HuH-7.5 (cell line): ENCODE results near the gene ADAM8.
"Not testable (repeated sequence)": the region's sequence is repeated elsewhere in the genome, so short reads cannot be mapped to it uniquely, and the experiment has no call there.

Source experiments
- DNase-seq: peaks from one replicate; pipeline ENCODE4 v3.0.0; 2011; ENCODE audit warnings: low spot score

ADAM8 gene

DNA sequence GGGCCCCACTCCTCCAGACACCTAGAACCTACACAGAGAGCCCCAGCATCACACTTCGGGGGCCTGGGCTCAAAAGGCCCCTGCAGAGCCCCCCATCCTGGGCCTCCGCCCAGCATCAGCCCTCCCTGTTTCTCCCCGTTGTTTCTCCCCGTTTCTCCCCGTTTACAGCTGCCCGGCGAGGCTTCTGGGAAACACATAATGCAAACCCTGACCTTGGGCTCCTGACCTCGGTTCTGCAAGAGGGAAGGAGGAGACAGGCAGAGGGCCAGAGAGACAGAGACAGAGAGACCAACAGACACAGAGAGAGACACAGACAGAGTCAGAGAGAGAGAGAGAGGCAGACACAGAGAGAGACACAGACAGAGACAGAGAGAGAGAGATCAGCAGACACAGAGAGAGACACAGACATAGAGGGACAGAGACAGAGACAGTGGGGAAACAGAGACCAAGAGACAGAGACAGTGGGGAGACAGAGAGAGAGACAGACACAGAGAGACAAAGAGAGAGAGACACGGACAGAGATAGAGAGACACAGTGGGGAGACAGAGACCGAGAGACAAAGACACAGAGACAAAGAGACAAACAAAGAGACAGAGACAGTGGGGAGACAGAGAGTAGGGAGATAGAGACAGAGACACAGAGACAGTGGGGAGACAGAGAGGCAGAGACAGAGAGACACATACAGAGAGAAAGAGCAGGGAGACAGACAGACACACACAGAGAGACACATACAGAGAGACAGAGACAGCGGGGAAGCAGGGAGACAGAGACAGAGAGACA, 26.5 kb downstream of the ADAM8 start:
- no peak for DNase-seq

GRCh38 chr10:133249094-133249780, 27.4 kb downstream of the ADAM8 start:
- no peak for DNase-seq

DNA sequence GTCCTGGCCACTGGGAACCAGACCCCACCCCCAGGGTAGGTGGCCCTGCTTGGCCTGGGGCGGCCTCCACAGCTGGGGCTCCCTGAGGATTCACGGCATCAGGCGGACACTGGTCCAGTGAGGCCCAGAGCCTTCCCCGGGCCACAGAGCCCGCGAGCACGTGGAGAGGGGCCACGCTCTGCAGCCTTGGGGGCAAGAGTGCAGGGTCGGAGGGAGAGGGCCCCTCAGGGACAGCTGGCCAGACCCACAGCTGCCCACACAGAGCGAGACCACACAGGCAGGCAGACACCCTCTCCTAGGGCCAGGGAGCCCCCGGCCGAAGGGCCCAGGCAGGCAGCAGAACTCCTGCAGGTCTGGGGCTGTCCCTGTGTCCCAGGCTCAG, 28.3 kb downstream of the ADAM8 start:
- no peak for DNase-seq

DNA sequence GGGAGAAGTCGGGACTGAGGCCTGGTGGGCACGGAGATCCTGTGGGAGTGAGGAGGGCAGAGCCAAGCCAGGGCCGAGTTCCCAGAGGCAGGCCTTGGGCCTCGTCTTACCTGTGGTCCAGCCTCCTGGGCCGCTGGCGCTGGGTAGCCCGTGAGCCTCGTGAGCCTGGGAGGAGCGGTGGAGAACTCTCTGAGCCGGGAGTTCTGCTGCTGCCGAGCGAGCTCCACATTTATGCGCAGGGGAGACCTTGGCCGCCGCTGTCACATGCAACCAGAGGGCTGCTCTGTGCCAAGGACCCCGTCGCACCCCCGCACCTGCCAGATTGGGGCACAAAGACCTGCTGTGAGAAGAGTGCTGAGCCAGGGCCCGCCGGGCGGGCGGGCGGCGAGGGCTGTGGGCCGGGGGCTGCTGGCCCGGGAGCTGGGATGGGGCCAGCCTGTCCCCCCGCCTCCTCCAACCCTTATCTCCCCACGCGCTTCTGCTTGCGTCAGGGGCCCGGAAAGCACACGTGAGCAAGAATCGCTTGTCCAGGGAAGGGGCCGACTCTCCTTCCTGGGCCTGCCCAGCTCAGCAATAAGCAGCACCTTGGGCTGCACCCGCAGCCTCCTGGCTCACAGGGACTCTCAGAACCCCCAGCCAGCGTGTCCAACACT, 28.9 kb downstream of the ADAM8 start:
- DNase-seq = no peak

GRCh38 chr10:133246236-133246626, 30.4 kb downstream of the ADAM8 start:
- DNase-seq = no peak

DNA sequence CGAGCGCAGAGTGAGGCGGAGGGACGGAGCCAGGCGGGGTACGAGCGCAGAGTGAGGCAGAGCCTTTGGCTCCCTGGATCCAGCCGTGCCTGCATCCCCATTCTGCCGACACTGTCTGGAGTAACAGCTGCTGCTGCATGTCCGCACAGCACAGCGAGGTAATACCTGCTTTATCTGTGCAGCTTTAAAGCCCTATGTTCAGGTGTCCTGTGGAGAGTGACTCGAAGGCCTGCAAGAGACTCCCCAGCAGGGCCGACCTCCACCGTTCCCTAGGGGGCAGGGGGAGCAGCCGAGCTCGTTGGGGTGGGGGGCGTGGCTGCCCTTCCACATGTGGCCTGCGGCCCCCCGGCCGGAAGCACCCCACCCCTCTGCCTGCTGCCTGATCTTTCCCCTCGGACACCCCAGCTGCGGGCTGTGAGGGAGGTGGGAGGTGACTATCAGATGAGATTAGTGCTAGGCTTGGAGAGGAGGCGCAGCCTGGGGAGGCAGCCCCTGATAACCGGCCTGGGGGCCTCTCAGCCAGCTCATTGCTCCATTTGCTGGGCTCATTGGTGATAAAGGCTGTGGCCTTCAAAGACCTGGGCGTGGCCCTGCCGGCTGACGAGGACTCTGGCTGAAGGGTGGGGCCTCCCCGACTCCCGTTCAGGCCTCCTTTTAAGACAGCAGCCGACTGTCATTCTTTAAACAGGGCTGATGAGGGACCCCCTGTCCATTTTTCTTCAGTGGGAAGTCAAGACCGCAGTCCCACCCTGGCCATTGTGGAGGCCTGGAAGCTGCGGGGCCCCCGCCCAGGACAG, 31.0 kb downstream of the ADAM8 start:
- DNase-seq = peak; percentile 51

GRCh38 chr10:133243593-133243992, 33.1 kb downstream of the ADAM8 start:
- no peak for DNase-seq

DNA sequence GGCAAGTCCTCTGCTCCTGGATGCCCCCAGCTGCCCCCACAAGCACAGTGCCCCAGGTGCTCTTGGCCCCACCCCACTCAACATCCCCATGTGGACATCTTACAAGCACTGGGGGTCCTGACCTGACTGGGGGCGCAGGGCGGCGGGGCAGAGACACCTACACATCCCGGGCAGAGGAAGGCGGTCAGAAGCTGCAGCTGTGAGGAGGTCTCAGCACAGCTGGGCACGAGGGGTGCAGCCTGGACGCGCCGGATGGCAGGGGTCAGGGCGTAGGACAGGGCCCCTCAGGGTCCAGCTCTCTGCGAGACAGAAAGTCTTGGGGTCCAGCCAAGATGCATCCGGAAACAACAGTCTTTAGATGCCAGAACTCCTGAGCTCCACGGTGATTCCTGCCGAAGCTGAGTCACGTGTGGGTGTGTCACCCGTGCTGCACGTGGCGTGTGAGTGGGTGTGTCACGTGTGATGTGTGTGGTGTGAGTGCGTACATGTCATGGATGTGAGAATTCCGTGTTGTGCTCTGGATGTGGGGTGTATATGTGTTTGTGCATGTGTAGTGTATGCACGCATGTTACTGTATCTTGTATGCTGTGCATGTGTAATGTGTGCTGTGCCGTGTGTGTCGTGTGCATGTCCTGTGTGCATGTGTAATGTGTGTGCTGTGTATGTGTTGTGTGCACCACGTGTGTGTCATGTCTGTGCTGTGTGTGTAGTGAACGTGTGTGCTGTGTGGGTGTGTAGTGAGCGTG, 33.9 kb downstream of the ADAM8 start:
- DNase-seq = no peak

GRCh38 chr10:133241501-133242205, 35.0 kb downstream of the ADAM8 start:
- DNase-seq = no peak

DNA sequence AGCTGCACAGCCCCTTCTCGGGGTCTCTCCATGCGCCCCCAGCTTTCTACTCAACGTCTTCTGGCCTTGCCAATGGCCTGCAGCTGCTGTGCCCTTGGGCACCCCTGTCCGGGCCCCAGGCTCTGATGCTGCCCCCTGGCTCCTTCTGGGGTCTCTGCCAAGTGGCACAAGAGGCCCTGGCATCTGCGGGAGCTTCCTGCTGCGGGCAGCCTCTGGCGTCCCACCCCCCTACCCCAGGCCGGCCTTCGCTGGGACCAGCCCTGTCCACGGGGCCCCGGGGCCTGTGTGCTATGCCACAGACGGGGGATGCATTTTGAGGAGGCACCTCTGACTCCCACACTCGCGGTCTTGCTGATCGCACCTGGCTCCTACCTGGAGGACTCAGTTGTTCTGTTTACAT, 36.7 kb downstream of the ADAM8 start:
- DNase-seq = no peak

GRCh38 chr10:133238466-133238804, 38.2 kb downstream of the ADAM8 start:
- DNase-seq = no peak

DNA sequence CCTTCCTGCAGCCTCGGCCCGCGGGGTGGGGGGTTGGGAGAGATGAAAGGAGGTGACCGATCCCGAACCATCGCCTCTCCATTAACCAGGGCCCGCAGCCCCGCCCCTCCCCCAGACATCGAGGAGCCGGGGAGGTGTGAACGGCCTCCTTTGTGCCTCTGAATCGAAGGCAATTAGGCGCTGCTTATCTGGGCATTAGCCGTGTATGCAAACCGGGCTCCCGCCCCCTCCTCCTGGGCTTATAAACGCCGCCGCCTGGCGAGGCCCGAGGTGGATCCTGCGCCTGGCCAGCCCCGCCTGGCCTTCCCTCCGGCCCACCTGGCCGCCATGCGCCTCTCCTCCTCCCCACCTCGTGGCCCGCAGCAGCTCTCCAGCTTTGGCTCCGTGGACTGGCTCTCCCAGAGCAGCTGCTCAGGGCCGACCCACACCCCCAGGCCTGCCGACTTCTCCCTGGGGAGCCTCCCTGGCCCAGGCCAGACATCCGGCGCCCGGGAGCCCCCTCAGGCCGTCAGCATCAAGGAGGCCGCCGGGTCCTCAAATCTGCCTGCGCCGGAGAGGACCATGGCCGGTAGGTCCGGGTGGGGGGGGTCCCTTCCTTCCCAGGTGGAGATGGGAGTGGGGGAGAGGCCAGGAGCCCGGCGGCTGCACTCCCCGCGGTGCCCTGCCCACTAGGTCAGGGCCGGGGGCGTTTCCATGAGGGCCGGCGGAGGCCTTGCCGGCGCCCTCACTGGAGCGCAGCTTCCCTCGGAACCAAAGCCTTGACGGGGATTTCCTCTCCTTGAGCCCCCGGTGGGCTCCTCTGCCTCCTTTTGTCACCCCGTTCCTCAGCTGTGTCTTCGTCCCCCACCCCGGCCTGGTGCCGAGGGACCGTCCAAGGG, 38.8 kb downstream of the ADAM8 start, which contains the start of gene VENTX:
VENTX (plus strand) TSS at position 268 of the 878 bp plus-strand sequence; CDS start at position 328, 60 bp downstream.
- DNase-seq = no peak

DNA sequence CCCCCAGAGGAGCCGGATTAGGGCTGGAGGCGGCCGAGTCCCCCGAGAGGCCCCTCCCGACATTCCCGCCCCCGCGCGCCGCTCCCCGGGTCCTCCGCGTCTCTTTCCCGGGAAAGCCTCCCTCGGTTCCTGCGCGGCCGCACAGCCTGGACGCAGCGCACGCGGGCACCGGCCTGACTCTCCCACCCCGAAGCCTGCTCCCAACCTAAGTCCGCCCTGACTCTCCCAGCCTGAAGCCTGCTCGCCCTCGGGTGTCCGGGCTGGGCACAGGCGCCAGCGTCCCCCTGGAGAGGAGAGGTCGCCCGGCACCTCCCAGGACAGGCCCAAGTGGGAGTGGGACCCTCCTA, 39.5 kb downstream of the ADAM8 start:
- no peak for DNase-seq

GRCh38 chr10:133236401-133237240, 40.0 kb downstream of the ADAM8 start:
- no peak for DNase-seq

DNA sequence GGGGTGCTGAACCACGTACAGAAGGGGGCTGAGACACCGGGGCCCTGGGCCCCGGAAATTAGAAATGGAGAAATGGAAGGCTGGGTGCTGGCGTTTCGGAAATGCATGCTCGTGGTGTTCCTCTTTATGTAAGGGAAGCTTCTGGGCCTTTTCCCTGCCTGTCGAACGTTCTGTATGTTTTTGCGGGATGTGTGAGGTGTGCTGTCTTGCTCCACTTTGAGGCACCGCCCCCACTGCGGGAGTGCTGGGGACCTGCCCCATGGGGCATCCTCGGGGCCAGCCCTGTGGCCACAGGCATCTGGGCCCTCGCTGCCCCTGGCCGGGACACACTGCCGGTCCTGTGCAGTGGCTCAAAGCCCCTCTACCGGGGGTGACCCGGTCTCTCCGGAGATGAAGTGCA, 40.7 kb downstream of the ADAM8 start:
- no peak for DNase-seq

- no peak for DNase-seq
Measured at GRCh38 chr10:133235265-133235855, 41.3 kb downstream of the ADAM8 start.

DNA sequence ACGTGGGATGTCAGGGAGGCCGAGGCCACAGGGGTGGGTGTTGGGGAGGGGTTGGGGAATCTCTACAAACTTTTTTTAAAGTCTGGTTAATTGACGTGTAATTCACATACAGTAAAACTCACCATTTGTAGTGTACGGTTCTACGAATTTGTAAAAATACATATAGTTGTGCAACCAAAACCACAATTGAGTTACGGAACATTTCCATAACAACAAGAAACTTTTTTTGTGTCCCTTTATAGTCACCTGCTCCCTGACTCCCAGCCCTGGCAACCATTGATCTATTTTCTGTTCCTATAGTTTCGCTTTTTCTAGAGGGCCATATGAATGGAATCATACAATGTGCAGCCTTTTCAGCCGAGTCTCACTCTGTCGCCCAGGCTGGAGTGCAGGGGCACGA, 41.9 kb downstream of the ADAM8 start:
- DNase-seq = not testable (repeated sequence)

GRCh38 chr10:133231946-133232574, 44.6 kb downstream of the ADAM8 start:
- DNase-seq = no peak
